ACC112 (cell line): ENCODE measurements around the gene TRIO.

ENCODE experiments used
- H2AFZ ChIP-seq: fragments of 200-600 bp; sonication (generic); one replicate; pipeline ENCODE4 v1.6.0; 2017; ENCODE audit warnings: antibody characterized with exemption, low read length; ENCODE audit not compliant: unreplicated experiment
- H3K27ac ChIP-seq: fragments of 200-600 bp; sonication (generic); 2 replicates; pipeline ENCODE4 v1.5.1; 2014; ENCODE audit warnings: low read depth, mild to moderate bottlenecking, antibody characterized with exemption, low read length, moderate library complexity
- H3K27me3 ChIP-seq: fragments of 200-600 bp; sonication (generic); 2 replicates; pipeline ENCODE4 v1.6.1; 2014; ENCODE audit warnings: mild to moderate bottlenecking, antibody characterized with exemption, low read length, moderate library complexity, mixed read lengths; ENCODE audit not compliant: insufficient read depth
- H3K36me3 ChIP-seq: fragments of 200-600 bp; sonication (generic); 2 replicates; pipeline ENCODE4 v1.6.1; 2016; ENCODE audit warnings: mild to moderate bottlenecking, antibody characterized with exemption, low read length, moderate library complexity, mixed read lengths; ENCODE audit not compliant: insufficient read depth
- H3K4me1 ChIP-seq: fragments of 200-600 bp; sonication (generic); one replicate; pipeline ENCODE4 v1.6.1; 2016; ENCODE audit warnings: low read length, mixed read lengths; ENCODE audit not compliant: insufficient read depth, unreplicated experiment, control insufficient read depth
- H3K4me3 ChIP-seq: fragments of 200-600 bp; sonication (generic); 2 replicates; pipeline ENCODE4 v1.5.1; 2014; ENCODE audit warnings: mild to moderate bottlenecking, low read depth, low read length
- H3K79me2 ChIP-seq: fragments of 200-600 bp; sonication (generic); one replicate; pipeline ENCODE4 v1.6.0; 2016; ENCODE audit warnings: low read length; ENCODE audit not compliant: control insufficient read depth, unreplicated experiment, insufficient read depth

Gene TRIO

DNA sequence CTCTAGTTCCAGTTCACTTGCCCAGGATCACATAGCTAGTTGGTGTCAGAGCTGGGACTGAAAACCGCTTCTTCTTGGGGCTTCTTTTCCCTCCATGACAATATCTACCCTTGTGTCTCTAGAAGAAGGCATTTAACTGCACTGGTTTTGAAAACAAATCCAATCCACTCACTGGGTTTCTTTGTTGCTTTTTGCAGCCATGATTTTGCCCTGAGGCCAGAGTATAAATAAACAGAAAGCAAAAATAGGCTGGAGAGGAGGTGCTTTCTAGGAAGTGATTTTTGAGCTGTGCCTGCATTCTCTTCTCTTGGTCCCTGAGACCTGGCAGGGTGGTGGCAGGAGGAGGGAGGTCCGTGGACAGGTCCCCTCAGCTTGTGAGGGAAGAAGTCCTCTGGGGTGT lies 6.9 kb upstream of the TRIO start:
- Histone ChIP-seq H3K27me3 (no peaks in the 10 kb centered on the region), H3K79me2 (no peaks in the 10 kb centered on the region), H3K36me3 (no peaks in the 10 kb centered on the region), H2AFZ (no peak overlapping the region), H3K4me3 (no peak overlapping the region), H3K27ac (no peak overlapping the region), H3K4me1 (peaks cover 8% of the 10 kb centered on the region)

GRCh38 chr5:14138608-14139540 lies 4.3 kb upstream of the TRIO start:
- Histone ChIP-seq H3K27me3 (no peaks in the 10 kb centered on the region), H3K79me2 (peaks cover 6% of the 10 kb centered on the region), H3K27ac (no peak overlapping the region), H3K4me3 (no peak overlapping the region), H3K36me3 (no peaks in the 10 kb centered on the region), H2AFZ (no peak overlapping the region), H3K4me1 (peaks cover 5% of the 10 kb centered on the region)

DNA sequence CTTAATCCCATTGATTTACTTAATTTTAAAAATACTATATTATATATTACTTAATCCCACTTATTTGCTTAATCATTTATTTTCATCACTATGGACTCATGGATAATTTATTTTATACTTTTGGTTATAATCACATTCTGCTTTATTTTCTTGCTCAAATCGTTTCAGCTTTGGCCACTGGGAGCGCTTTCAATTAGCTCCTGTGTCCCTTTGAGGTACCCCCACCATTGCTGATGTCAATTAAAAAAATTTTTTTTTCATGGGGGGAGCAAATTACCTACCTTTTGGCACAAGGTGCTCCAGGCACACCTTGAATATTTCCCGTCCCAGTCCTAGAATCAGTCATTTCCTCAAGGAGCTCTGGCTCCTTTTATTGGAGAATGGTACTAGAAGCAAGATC lies 1.4 kb upstream of the TRIO start:
- Histone ChIP-seq H3K36me3 (no peaks in the 10 kb centered on the region), H3K79me2 (peaks cover 35% of the 10 kb centered on the region), H3K4me1 (peaks cover 12% of the 10 kb centered on the region), H3K4me3 (peak overlapping the region; percentile 76), H3K27ac (peak overlapping the region; percentile 88; the same call in 1 of the 2 replicates), H3K27me3 (no peaks in the 10 kb centered on the region), H2AFZ (no peak overlapping the region)

- H3K4me3 ChIP-seq, result peak overlapping the region; percentile 76
- peaks cover 17% of the 10 kb centered on the region for H3K4me1 ChIP-seq
- peak overlapping the region; percentile 88 for H3K27ac ChIP-seq
- H3K79me2 ChIP-seq, result peaks cover 40% of the 10 kb centered on the region
- H3K36me3 ChIP-seq, result no peaks in the 10 kb centered on the region
- H3K27me3 ChIP-seq, result no peaks in the 10 kb centered on the region
- H2AFZ ChIP-seq, result peak overlapping the region; percentile 78
Observed at GRCh38 chr5:14142202-14142826, 828 bp upstream of the TRIO start.

DNA sequence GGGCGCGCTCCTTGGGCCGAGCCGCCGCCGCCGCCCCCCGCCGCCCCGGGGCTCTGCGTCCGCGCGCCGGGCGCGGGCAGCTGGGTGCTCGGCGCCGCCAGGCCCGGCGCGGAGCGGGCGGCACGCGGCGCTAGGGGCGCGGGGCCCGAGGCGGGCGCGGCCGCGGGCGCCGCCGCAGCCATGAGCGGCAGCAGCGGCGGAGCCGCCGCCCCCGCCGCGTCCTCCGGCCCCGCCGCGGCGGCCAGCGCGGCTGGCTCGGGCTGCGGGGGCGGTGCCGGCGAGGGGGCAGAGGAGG lies 351 bp downstream of the TRIO start:
- Histone ChIP-seq H3K27ac (peak overlapping the region; percentile 88; the same call in 1 of the 2 replicates), H3K4me3 (peak overlapping the region; percentile 86), H3K4me1 (peaks cover 29% of the 10 kb centered on the region)

GRCh38 chr5:14143841-14144585 lies 871 bp downstream of the TRIO start:
- no peaks in the 10 kb centered on the region for H3K36me3 ChIP-seq
- no peaks in the 10 kb centered on the region for H3K27me3 ChIP-seq
- peaks cover 57% of the 10 kb centered on the region for H3K79me2 ChIP-seq
- H3K4me1 ChIP-seq, result peaks cover 34% of the 10 kb centered on the region
- H3K4me3 ChIP-seq, result peak overlapping the region; percentile 86
- H3K27ac ChIP-seq, result peak overlapping the region; percentile 77
- H2AFZ ChIP-seq, result no peak overlapping the region

More for the DNA sequence above, 351 bp downstream of the TRIO start:
- Histone ChIP-seq H3K27me3 (no peaks in the 10 kb centered on the region), H3K79me2 (peaks cover 52% of the 10 kb centered on the region), H2AFZ (no peak overlapping the region), H3K36me3 (no peaks in the 10 kb centered on the region)

- peak overlapping the region; percentile 86 for H3K4me3 ChIP-seq
- peak overlapping the region; percentile 77 for H3K27ac ChIP-seq
- H2AFZ ChIP-seq, result no peak overlapping the region
Observed at GRCh38 chr5:14144586-14145434, 1.7 kb downstream of the TRIO start.

GRCh38 chr5:14145435-14146334 lies 2.5 kb downstream of the TRIO start:
- H3K79me2 ChIP-seq, result peaks cover 74% of the 10 kb centered on the region
- no peaks in the 10 kb centered on the region for H3K36me3 ChIP-seq
- peaks cover 47% of the 10 kb centered on the region for H3K4me1 ChIP-seq
- H3K4me3 ChIP-seq, result peak overlapping the region; percentile 86
- peak overlapping the region; percentile 77 for H3K27ac ChIP-seq
- H3K27me3 ChIP-seq, result no peaks in the 10 kb centered on the region
- no peak overlapping the region for H2AFZ ChIP-seq

More at GRCh38 chr5:14144586-14145434, 1.7 kb downstream of the TRIO start:
- H3K27me3 ChIP-seq, result no peaks in the 10 kb centered on the region
- peaks cover 65% of the 10 kb centered on the region for H3K79me2 ChIP-seq
- H3K36me3 ChIP-seq, result no peaks in the 10 kb centered on the region
- peaks cover 42% of the 10 kb centered on the region for H3K4me1 ChIP-seq

GRCh38 chr5:14146725-14147124 lies 3.6 kb downstream of the TRIO start:
- H3K4me3 ChIP-seq, result peak overlapping the region; percentile 86
- no peak overlapping the region for H2AFZ ChIP-seq
- H3K27me3 ChIP-seq, result no peaks in the 10 kb centered on the region
- H3K36me3 ChIP-seq, result no peaks in the 10 kb centered on the region
- peak overlapping the region; percentile 77 for H3K27ac ChIP-seq
- H3K4me1 ChIP-seq, result peaks cover 51% of the 10 kb centered on the region
- peaks cover 84% of the 10 kb centered on the region for H3K79me2 ChIP-seq
